Stimulated activated naive CD8-positive, alpha-beta T cell treated with anti-CD3 and anti-CD28 coated beads, Interleukin-15, Interleukin-2, amounts not matched to agents 100 ng/mL and 50 ng/mL, for 24 hours (primary cell): ENCODE results near the gene RHOBTB1.
"Not testable (repeated sequence)": the region's sequence is repeated elsewhere in the genome, so short reads cannot be mapped to it uniquely, and the experiment has no call there.

Experiments used
- H3K27ac Mint-ChIP-seq: one replicate; pipeline ENCODE4 v1.8.0; 2021; ENCODE audit warnings: mild to moderate bottlenecking, mixed read lengths
- H3K27me3 Mint-ChIP-seq: one replicate; pipeline ENCODE4 v1.8.0; 2021; ENCODE audit warnings: mixed read lengths
- H3K36me3 Mint-ChIP-seq: one replicate; pipeline ENCODE4 v1.8.0; 2021; ENCODE audit warnings: low read depth, mixed read lengths
- H3K4me1 Mint-ChIP-seq: one replicate; pipeline ENCODE4 v1.8.0; 2021; ENCODE audit warnings: low read depth, mixed read lengths
- H3K4me3 Mint-ChIP-seq: one replicate; pipeline ENCODE4 v1.8.0; 2021; ENCODE audit warnings: mild to moderate bottlenecking, mixed read lengths
- H3K9me3 Mint-ChIP-seq: one replicate; pipeline ENCODE4 v1.8.0; 2021; ENCODE audit warnings: mixed read lengths

The RHOBTB1 gene

DNA sequence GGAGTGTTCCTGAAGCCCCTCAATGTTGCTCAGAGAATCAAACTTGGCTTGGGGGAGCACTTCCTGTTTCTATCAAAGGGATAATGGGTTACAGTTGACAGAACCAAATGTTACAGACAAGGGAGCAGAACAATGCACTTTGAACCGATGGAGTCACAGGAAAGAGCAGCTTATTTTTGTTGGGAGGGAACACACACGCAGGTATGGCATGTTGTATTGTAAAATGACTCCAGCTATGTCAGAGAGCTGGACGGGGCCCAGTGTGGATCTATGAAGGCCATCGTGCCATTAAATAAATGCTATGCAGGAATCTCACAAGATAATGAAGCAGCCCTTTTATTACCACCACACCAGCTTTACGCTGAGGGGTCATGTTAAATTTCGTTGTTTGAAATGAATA lies 35.1 kb downstream of the RHOBTB1 start:
- Mint-ChIP-seq H3K27ac (no peak overlapping the region), H3K27me3 (no peaks in the 10 kb centered on the region), H3K9me3 (no peaks in the 10 kb centered on the region), H3K4me3 (no peak overlapping the region), H3K4me1 (peaks cover 9% of the 10 kb centered on the region), H3K36me3 (no peaks in the 10 kb centered on the region)

DNA sequence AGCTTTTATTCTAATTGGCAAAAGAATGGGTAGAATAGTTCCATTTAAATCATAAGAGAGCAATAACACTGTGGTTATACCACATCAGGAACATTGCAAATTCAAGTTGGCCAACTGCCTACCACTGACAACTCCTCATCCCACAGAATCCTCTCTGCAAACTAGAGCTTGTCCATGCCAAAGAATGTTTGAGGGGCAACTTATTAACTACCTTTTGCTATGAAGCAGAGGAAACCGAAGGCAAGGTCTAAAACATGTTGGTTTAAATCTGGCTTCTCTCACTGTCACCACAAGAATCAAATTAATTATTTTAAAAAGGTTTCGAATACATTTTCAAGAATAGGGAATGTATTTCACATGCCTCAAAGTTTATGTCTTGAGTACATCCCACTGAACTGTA lies 36.0 kb downstream of the RHOBTB1 start:
- Mint-ChIP-seq H3K9me3 (no peaks in the 10 kb centered on the region), H3K27me3 (no peaks in the 10 kb centered on the region), H3K27ac (no peak overlapping the region), H3K4me1 (peaks cover 9% of the 10 kb centered on the region), H3K36me3 (no peaks in the 10 kb centered on the region), H3K4me3 (no peak overlapping the region)

DNA sequence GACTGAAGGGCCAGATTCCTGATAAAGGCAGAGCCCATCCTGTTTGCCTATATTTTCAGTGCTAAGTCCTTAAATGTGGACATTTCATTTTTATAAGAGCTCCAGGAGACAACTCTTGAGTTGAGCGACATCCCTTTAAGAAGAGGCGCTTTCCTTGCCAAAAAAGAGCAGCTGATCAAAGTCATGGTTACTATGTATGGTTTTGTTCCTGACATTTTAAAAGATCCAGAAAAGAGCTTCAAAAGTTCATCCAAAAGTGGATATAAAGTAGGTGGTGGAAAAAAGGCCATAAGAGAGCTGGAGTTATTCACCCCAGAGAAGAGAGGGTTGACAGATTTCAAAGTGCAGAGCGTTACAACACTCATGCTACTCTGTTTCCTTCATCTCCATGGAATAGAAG lies 36.7 kb downstream of the RHOBTB1 start:
- Mint-ChIP-seq H3K36me3 (no peaks in the 10 kb centered on the region), H3K9me3 (no peaks in the 10 kb centered on the region), H3K27ac (no peak overlapping the region), H3K4me3 (no peak overlapping the region), H3K27me3 (no peaks in the 10 kb centered on the region), H3K4me1 (peaks cover 9% of the 10 kb centered on the region)

DNA sequence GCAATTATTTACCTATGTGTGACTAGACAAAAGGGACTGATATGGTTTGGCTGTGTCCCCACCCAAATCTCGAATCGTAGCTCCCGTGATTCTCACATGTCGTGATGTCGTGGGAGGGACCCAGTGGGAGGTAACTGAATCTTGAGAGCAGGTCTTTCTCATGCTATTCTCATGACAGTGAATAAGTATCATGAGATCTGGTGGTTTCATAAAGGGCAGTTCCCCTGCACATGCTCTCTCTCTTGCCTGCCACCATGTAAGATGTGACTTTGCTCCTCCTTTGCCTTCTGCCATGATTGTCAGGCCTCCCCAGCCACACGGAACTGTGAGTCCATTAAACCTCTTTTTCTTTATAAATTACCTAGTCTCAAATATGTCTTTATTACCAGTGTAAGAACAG lies 37.2 kb downstream of the RHOBTB1 start:
- not testable (repeated sequence) for H3K9me3 Mint-ChIP-seq, H3K4me3 Mint-ChIP-seq, H3K36me3 Mint-ChIP-seq, H3K27me3 Mint-ChIP-seq, H3K27ac Mint-ChIP-seq, H3K4me1 Mint-ChIP-seq

DNA sequence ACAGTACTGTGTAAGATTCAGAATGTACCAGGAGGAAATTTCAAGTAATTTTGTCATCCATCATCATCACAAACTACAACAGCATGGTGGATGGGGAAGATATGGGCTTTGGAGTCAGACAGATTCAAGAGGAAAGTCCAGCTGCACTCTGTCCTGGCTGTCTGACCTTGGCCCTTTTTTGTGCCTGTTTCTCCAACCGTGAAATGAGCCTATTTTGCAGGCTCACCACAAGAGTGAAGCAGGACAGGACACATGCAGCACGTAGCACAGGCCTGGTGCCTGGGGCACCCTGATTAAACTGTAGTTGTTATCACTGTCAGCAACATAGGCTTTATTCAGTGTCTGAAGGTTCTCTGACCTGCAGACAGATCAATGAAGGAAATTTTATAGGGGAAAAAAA lies 37.6 kb downstream of the RHOBTB1 start:
- Mint-ChIP-seq H3K36me3 (no peaks in the 10 kb centered on the region), H3K27me3 (no peaks in the 10 kb centered on the region), H3K9me3 (no peaks in the 10 kb centered on the region), H3K27ac (no peak overlapping the region), H3K4me3 (no peak overlapping the region), H3K4me1 (peaks cover 9% of the 10 kb centered on the region)

DNA sequence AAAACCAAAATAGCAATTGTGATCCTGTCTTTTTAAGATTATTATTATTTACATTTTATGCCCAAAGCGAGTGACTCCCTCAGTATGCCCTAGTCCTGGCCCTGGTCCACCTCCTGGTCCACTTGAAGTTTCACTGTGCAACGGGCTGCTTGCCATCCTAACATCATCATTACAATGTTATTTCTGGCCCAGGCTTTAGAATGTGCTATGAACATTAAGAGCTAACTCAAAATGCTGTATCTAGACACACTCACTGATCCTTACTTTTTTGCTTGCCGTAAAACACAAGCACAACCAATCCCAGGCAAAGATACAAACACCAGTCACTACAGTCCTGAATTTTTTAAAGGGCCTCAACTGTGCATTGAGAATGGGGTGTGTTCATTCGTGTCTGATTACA lies 38.4 kb downstream of the RHOBTB1 start:
- Mint-ChIP-seq H3K36me3 (no peaks in the 10 kb centered on the region), H3K9me3 (no peaks in the 10 kb centered on the region), H3K27me3 (no peaks in the 10 kb centered on the region), H3K4me1 (peaks cover under 1% of the 10 kb centered on the region), H3K4me3 (no peak overlapping the region), H3K27ac (no peak overlapping the region)

DNA sequence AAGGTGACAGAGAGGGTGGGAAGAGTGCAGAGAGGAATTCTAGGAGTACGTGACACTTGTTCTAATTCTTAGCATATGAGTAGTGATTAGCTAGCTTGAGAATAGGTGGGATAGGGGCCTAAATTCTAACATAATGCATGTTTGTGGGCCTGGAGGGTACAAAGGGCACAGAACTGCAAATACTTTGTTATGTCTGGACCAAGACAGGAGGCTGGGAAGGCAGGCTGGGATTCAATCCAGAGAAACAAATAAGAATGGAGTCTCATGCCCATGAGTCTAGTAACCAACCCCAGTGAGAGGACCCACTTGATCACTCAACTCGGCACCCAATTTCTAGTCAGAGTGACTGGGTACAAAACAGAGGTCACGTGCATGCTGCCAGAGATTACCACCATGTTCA lies 40.9 kb downstream of the RHOBTB1 start:
- H3K4me1 Mint-ChIP-seq, result no peaks in the 10 kb centered on the region
- H3K4me3 Mint-ChIP-seq, result no peak overlapping the region
- H3K36me3 Mint-ChIP-seq, result no peaks in the 10 kb centered on the region
- no peaks in the 10 kb centered on the region for H3K9me3 Mint-ChIP-seq
- H3K27me3 Mint-ChIP-seq, result no peaks in the 10 kb centered on the region
- no peak overlapping the region for H3K27ac Mint-ChIP-seq

DNA sequence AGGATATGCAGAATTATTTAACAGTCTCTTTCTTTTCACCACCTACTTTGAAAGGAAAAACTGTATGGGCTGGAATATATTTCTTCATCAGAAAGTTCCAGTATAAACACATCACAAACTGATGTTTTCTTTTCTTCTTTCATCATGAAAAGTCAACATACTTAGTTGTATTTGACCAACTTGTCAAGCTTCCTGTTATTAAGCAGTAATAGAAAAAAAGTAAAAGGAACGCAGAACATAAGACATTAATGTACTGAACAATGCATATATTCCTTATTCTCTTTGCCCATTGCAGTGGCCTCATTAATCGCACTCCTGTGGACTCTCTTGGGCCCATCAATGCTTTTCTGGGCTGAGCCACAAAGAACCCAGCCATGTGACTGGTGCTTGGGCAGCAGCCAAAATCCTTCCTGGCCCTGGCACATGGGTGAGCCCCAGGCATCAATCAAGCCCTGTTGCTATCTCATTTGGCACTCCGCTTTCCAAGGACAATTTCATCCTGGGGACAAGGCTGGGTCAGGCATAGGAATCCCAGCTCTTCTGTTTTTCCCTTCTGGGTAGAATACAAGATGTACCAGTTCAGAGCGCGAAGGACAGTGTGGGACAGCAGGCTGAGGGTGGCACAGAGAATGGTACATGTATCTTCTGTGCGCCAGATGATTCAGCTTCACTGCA lies 42.3 kb downstream of the RHOBTB1 start:
- Mint-ChIP-seq H3K4me1 (no peaks in the 10 kb centered on the region), H3K4me3 (no peak overlapping the region), H3K36me3 (no peaks in the 10 kb centered on the region)

DNA sequence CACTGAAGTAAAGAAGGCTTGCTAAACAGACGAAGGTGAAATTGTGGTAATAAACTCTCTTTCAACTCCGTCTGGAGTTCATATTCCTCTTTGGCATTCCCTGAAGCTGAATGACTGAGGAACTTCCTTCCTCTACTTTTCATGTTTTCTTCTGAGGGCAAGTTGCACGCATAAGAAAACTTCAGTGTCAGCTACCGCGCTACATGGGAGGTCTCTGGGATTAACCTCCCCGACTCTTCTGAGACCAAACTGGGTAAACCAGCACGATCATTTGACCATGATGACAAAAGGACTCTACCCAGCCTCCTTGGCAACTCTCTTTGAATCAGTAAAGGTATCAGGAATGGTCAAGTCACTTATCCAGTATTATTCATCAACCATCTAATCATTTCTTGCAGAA lies 44.7 kb downstream of the RHOBTB1 start:
- Mint-ChIP-seq H3K27me3 (no peaks in the 10 kb centered on the region), H3K9me3 (no peaks in the 10 kb centered on the region), H3K4me3 (no peak overlapping the region), H3K36me3 (no peaks in the 10 kb centered on the region), H3K4me1 (no peaks in the 10 kb centered on the region), H3K27ac (no peak overlapping the region)

More for the DNA sequence above, 42.3 kb downstream of the RHOBTB1 start:
- no peaks in the 10 kb centered on the region for H3K27me3 Mint-ChIP-seq
- no peak overlapping the region for H3K27ac Mint-ChIP-seq
- no peaks in the 10 kb centered on the region for H3K9me3 Mint-ChIP-seq

DNA sequence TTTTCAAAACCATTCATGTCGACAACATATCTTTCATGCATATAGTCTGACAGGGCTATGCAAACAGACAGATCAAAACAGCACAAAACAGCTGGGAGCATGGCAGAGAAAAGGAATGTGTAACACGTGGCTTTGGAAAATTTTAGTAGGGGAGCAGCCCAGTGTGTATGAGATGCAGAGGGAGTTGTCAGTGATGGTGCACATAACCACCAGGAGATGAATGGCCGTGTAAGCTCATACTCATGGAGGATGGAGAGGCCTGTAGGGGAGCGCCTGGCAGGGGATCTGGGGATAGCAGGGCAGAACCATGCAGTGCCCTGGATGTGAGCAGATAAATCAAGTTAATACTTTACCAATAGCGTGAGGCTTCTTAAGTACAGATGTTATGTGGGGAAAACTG lies 45.7 kb downstream of the RHOBTB1 start:
- Mint-ChIP-seq H3K36me3 (no peaks in the 10 kb centered on the region), H3K4me1 (no peaks in the 10 kb centered on the region), H3K27ac (no peak overlapping the region), H3K4me3 (no peak overlapping the region), H3K27me3 (no peaks in the 10 kb centered on the region), H3K9me3 (no peaks in the 10 kb centered on the region)

DNA sequence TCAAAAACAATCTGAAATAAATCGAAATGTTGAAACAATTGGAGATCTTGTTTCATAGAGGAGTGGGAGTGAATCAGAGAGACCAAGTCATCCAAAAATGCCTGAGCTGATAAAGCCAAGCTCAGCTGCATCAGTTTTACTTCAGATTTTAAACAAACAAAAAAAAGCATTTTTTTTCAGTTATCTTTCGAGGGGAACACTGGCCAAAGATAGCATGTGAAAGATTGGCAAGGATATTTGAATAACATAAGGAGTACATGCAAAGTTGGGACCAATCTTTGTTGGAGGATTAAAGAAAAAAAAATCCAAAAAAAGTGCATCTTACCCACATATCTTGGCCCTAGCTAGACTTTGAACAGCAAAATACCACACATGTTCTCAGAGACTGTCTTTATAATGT lies 47.2 kb downstream of the RHOBTB1 start:
- peaks cover 2% of the 10 kb centered on the region for H3K27me3 Mint-ChIP-seq
- no peaks in the 10 kb centered on the region for H3K4me1 Mint-ChIP-seq
- no peak overlapping the region for H3K27ac Mint-ChIP-seq
- no peak overlapping the region for H3K4me3 Mint-ChIP-seq
- H3K36me3 Mint-ChIP-seq, result no peaks in the 10 kb centered on the region
- H3K9me3 Mint-ChIP-seq, result no peaks in the 10 kb centered on the region

DNA sequence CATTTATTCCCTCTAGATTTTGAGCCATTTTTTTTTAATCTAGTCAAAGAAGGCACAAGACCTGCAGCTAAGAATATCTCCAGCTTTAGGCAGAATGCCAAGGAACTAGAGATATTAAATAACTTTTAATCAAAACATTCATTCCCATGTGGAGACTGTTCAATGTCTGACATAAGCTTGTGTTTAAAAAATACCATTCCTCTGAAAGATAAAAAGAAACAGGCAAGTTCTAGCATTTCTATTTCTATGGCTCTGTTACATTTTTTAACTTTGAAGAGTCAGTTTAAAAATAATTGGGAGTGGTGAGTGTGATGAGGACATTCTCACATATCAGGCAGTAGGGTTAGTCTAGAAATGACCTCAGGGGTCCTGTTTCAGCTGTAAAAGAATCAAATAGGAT lies 48.0 kb downstream of the RHOBTB1 start:
- H3K27ac Mint-ChIP-seq, result no peak overlapping the region
- H3K27me3 Mint-ChIP-seq, result peaks cover 3% of the 10 kb centered on the region
- no peaks in the 10 kb centered on the region for H3K9me3 Mint-ChIP-seq
- H3K4me1 Mint-ChIP-seq, result no peaks in the 10 kb centered on the region
- no peak overlapping the region for H3K4me3 Mint-ChIP-seq
- H3K36me3 Mint-ChIP-seq, result no peaks in the 10 kb centered on the region

DNA sequence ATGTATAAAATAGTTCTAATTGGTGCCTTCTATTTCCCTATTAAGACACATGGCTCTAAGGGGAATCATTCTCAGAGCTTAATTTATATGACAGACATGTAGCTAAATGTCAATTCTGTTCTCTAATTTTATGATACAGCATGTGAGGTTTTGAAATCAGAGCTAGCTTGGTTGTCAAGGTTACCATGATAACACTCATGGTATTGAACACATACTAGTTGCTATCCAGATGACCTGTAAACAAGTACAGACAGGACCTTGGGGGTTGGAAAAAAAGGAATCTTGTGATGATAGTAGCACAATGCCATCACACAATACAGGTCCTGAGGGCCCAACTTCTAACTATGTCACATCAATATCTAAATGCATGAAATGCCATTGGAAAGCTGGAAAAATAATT lies 49.2 kb downstream of the RHOBTB1 start:
- Mint-ChIP-seq H3K9me3 (no peaks in the 10 kb centered on the region), H3K4me1 (no peaks in the 10 kb centered on the region), H3K27me3 (peaks cover 3% of the 10 kb centered on the region), H3K4me3 (no peak overlapping the region), H3K36me3 (no peaks in the 10 kb centered on the region), H3K27ac (no peak overlapping the region)

DNA sequence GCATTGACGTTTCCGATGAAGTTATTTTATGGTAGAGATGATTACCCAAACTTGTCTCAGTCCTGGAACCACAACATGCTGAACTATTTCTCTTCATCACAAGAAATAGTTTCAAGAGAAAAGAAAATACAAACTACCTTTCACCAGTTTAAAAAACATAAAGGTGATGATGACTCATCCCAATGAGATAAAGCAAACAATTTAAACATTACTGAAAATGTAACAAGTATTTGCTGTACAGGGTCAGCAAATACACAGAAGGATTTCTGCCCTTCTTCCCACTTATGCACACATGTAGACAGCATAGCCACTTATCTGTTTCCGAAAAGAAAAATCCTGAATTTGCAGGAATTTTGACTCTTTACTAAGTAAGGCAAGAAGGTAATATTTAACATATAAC lies 50.8 kb downstream of the RHOBTB1 start:
- no peak overlapping the region for H3K4me3 Mint-ChIP-seq
- H3K9me3 Mint-ChIP-seq, result no peaks in the 10 kb centered on the region
- peaks cover 3% of the 10 kb centered on the region for H3K27me3 Mint-ChIP-seq
- no peaks in the 10 kb centered on the region for H3K36me3 Mint-ChIP-seq
- no peak overlapping the region for H3K27ac Mint-ChIP-seq
- H3K4me1 Mint-ChIP-seq, result no peaks in the 10 kb centered on the region

DNA sequence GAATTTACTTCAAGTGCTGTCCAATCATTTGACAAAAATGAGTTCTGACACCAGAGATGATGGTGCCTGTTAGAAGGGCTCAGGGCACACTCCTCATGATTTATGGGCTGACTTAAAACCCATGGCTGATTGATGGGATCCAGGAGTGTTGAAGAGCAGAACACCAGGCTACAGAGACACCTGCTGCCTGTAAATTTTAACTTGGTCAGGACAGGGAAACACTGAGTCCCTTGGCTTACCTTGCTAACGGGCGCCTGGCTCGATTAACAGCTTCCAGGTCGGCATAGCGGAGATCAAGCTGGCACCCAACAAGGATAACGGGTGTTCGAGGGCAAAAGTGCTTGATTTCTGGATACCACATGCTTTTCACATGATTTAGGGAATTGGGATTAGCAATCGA lies 51.4 kb downstream of the RHOBTB1 start:
- peaks cover 3% of the 10 kb centered on the region for H3K27me3 Mint-ChIP-seq
- no peak overlapping the region for H3K4me3 Mint-ChIP-seq
- no peaks in the 10 kb centered on the region for H3K36me3 Mint-ChIP-seq
- H3K27ac Mint-ChIP-seq, result no peak overlapping the region
- H3K4me1 Mint-ChIP-seq, result no peaks in the 10 kb centered on the region
- H3K9me3 Mint-ChIP-seq, result no peaks in the 10 kb centered on the region

DNA sequence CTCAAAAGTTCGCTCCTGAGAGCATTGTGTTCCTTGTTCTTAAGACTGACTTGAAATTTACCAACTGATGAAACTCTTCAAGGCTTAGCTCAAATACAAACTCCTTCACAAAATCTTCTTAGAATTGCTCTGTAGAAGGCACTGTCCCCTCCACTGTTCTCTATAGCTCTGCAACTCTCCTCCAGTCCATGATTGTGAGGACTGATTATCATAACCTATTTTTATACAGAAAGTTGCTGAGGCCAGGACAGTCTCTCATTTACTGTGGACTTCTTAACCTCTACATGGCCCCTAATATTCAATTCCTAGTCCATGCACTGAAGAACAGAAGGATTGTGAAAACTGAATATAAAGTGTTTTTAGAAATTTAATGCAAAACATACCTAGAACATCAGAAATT lies 53.2 kb downstream of the RHOBTB1 start:
- Mint-ChIP-seq H3K9me3 (no peaks in the 10 kb centered on the region), H3K27ac (no peak overlapping the region), H3K4me3 (no peak overlapping the region), H3K4me1 (no peaks in the 10 kb centered on the region), H3K27me3 (peaks cover 3% of the 10 kb centered on the region), H3K36me3 (no peaks in the 10 kb centered on the region)
